ENCODE results near the gene EDEM1. TPM values are rescaled to one million over a fixed set of nuclear protein-coding genes. Genes with fewer than 3 reads are reported as not detected.
"Not testable (repeated sequence)": the region's sequence is repeated elsewhere in the genome, so short reads cannot be mapped to it uniquely, and the experiment has no call there.

Gene EDEM1
- total RNA-seq, 2 donors from 2014 or later: 8.1 to 11.2 TPM

GRCh38 chr3:5181469-5182141 lies 5.9 kb upstream of the EDEM1 start:
- no peak for TF ChIP-seq CTCF (IDR thresholded peaks at IDR 0.05)
- no peaks in the 10 kb centered on the region for H3K9me3 ChIP-seq
- DNase-seq (ENCODE audit: low spot score): no peak

GRCh38 chr3:5183714-5184113 lies 3.8 kb upstream of the EDEM1 start:
- H3K27me3 ChIP-seq; H3K9me3 ChIP-seq; H3K4me3 ChIP-seq; DNase-seq (ENCODE audit: low spot score): not testable (repeated sequence)
- Histone ChIP-seq H3K27ac (peak overlapping the region in 1 of 2 donors; percentile 36), H3K36me3 (peaks cover 34% of the 10 kb centered on the region), H3K4me1 (peaks cover 0 to 19% of the 10 kb centered on the region in 2 donors)

More at GRCh38 chr3:5181469-5182141, 5.9 kb upstream of the EDEM1 start:
- Histone ChIP-seq H3K36me3 (peaks cover 46% of the 10 kb centered on the region), H3K27ac (no peak overlapping the region), H3K27me3 (no peaks in the 10 kb centered on the region), H3K4me1 (peaks cover 0 to 16% of the 10 kb centered on the region in 2 donors), H3K4me3 (no peak overlapping the region)

GRCh38 chr3:5184499-5184898 lies 3.0 kb upstream of the EDEM1 start:
- Histone ChIP-seq H3K27me3 (no peaks in the 10 kb centered on the region), H3K9me3 (no peaks in the 10 kb centered on the region), H3K36me3 (peaks cover 26% of the 10 kb centered on the region), H3K4me1 (peaks cover 0 to 26% of the 10 kb centered on the region in 2 donors), H3K4me3 (no peak overlapping the region), H3K27ac (no peak overlapping the region)
- no peak for DNase-seq (ENCODE audit: low spot score)
- TF ChIP-seq CTCF (IDR thresholded peaks at IDR 0.05): no peak

- peaks cover 19% of the 10 kb centered on the region for H3K36me3 ChIP-seq
- H3K27me3 ChIP-seq: no peaks in the 10 kb centered on the region
- H3K9me3 ChIP-seq: no peaks in the 10 kb centered on the region
- peaks cover 0 to 33% of the 10 kb centered on the region in 2 donors for H3K4me1 ChIP-seq
- H3K4me3 ChIP-seq: no peak overlapping the region
- no peak for TF ChIP-seq CTCF (IDR thresholded peaks at IDR 0.05)
- peak overlapping the region in 1 of 2 donors; percentile 26 for H3K27ac ChIP-seq
- no peak for DNase-seq (ENCODE audit: low spot score)
These were observed 2.3 kb upstream of the EDEM1 start for GRCh38 chr3:5185093-5185673.

GRCh38 chr3:5186089-5186857 lies 1.2 kb upstream of the EDEM1 start:
- Histone ChIP-seq H3K27me3 (no peaks in the 10 kb centered on the region), H3K9me3 (no peaks in the 10 kb centered on the region), H3K4me1 (peaks cover 0 to 39% of the 10 kb centered on the region in 2 donors), H3K36me3 (peaks cover 11% of the 10 kb centered on the region), H3K27ac (peak overlapping the region; percentile 95 to 97), H3K4me3 (peak overlapping the region; percentile 39 to 100)
- no peak for TF ChIP-seq CTCF (IDR thresholded peaks at IDR 0.05)
- DNase-seq (ENCODE audit: low spot score): no peak

GRCh38 chr3:5186858-5187155 lies 700 bp upstream of the EDEM1 start:
- Histone ChIP-seq H3K27me3 (no peaks in the 10 kb centered on the region), H3K9me3 (no peaks in the 10 kb centered on the region), H3K36me3 (peaks cover 6% of the 10 kb centered on the region), H3K4me3 (peak overlapping the region; percentile 39 to 100), H3K4me1 (peaks cover 0 to 39% of the 10 kb centered on the region in 2 donors), H3K27ac (peak overlapping the region; percentile 95 to 97)
- TF ChIP-seq CTCF (IDR thresholded peaks at IDR 0.05): no peak
- no peak for DNase-seq (ENCODE audit: low spot score)

Measured in right atrium auricular region (tissue), 2 donors.